Nucleus accumbens (tissue), 56 donors: Measurements from ENCODE around the gene GMPPA.

Source experiments
- DNase-seq, 56 donors: peaks; one replicate each; lab custom pipeline; 2025; lab: John Stamatoyannopoulos, UW

GMPPA gene

GRCh38 chr2:219515874-219516629 is 17.4 kb downstream of the GMPPA start:
- peak in 24 of 56 donors; percentile 6 to 73 (median 38) for DNase-seq

GRCh38 chr2:219516888-219517287 is 18.2 kb downstream of the GMPPA start:
- DNase-seq = peak in 1 of 56 donors; percentile 6

- no peak for DNase-seq
Measured at GRCh38 chr2:219517954-219518778, 19.5 kb downstream of the GMPPA start.

GRCh38 chr2:219519526-219519916 is 20.8 kb downstream of the GMPPA start:
- no peak for DNase-seq

- DNase-seq = no peak
Measured at GRCh38 chr2:219520079-219520478, 21.4 kb downstream of the GMPPA start.

DNA sequence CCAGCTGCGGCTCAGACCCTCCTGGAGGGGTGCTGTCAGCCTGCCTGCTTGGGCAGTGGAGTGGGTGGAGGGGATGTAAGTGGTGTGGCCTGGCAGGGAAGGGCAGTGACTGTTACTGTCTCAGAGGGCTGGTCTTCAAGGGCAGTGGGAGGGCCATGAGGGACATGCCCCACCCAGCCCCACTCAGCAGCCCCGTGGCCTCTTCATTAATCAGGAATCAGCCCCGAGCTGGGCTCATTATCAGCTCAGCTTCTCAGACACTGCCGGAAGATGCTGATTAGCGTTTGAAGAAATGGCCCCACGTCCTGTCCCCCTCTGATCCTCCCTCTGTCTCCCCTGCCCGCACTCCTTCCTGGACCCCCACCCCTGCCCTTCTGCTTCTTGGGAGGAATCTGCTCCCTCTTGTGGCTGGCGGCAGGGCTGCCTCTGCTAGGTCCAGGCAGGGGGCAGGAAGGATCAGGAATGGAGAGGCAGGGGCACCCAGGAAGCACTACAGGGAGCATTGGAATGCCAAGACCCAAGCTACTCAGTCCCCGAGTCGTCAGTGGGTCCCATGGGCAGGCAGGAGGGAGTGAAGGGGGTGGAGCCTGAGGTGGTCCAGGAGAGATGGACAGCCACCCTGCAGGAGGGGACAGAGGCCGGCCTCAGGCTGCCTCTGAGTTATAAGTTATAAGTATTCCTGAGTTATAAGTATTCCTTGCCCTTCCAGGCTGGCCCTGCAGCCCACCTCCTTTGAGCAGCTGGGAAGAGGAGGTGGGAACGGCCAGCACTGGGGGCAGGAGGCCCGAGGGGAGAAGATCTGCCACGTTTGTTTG is 22.6 kb downstream of the GMPPA start:
- peak in 10 of 56 donors; percentile 5 to 35 (median 19) for DNase-seq

DNA sequence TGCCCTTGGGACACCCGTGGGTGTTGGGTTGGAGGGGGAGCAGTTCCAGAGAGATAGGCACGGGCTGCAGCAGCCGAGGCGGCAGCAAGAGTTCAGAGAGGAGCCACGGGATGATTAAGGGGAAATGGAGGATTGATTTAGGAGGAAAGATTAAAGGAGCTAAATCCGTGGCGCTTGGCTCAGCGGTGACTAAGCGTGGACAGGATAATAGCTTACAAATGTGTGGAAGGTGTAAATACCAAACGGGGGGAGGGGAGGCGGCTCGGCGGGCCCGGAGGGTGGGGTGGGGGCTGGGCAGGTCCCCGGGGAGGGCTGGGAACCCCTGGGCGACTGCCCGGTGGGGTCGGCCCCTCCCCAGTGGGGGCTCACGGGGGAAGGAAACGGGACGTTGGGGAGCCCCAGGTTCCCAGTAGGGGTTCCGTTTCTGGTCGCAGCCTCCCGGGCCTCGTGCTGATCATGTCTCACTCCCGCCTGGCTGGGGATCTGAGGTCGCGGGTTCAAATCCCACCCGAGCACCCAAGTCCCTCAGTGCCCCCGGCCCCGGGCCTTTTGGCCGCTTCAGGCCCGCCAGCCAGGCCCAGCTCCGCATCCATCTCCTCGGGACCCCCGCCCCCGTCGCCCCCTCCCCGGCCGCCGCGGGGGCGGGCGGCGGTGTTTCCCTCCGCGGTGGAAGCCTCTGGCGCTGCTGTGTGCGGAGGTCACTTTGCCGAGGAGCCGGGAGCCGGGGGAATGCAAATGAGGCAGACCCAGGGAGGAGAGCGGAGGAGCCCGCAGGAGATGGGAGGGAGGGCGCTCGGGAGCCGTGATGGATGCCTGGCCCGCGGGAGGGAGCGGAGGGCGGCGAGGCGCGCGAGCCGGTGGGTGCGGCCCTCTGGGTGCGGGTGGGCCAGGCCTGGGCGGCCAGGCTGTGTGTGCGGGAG is 23.7 kb downstream of the GMPPA start:
- DNase-seq = peak in 11 of 56 donors; percentile 23 to 49 (median 27)

DNA sequence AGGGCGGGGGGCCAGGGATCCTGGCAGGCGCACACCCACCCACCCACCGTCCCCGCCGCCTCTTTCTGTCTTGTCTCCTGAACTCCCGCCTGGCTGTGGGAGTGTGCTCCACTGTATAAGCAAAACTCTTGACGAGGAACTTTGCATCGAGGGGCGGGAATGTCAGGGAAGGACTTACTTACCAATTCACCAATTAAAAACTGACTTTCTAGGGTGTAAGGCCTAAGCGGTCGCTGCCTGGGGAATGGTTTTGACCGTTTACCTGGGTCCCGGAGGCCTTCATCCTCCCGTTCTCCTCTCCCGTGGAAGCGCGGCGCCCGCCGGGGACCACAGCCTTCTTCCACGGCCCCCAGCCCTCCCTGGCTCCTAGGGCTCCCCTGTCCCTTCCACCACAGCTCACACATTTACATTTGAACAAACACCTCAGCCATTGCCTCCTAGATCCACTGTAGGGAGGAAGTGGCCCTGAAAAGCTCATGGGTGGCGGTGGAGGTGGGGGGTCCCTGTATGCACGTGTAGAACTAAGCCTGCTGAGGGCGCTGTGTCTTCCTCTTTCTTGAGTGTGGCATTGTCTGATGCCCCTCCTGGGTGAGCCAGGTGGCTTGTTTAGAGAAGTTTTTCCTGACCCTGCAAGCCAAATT is 24.5 kb downstream of the GMPPA start:
- peak in 2 of 56 donors; percentile 40 to 41 for DNase-seq

- no peak for DNase-seq
Measured at GRCh38 chr2:219524817-219525216, 26.1 kb downstream of the GMPPA start.

- DNase-seq = no peak
Measured at GRCh38 chr2:219525533-219526232, 27.0 kb downstream of the GMPPA start.

DNA sequence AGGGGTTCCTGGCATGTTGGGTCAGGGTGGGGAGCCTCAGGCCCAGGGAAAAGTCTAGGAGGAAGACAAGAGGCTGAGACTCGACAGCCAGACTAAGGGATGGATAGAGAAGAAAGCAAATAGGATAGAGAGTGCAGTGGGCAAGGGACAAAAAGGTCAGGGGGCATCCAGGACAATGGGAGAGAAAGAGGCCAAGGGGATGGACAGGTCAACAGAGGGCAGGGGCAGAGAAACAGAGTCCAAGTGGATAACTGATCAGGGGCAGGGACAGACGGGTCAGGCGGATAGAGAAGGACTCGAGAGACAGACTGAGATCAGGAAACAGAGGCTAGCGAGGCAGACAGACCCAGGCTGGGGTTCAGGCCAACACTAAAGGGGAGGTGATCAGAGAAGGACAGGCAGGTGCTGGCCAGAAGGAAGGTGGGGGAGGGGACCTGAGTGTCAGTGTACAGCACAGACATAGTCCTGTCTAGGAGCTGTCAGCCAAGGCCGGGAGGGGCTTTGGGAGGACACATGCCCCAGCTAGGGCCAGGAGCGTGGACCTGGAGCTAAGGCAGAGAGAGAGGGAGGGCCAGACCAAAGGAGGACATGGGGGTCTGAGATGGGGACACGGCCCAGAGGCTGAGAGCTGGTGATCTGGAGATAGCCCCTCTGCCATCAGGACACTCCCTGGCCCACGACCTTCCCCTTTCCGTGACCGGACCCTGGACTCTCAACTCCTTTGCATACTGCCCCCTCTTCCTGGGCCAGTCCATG is 27.8 kb downstream of the GMPPA start:
- DNase-seq = no peak

DNA sequence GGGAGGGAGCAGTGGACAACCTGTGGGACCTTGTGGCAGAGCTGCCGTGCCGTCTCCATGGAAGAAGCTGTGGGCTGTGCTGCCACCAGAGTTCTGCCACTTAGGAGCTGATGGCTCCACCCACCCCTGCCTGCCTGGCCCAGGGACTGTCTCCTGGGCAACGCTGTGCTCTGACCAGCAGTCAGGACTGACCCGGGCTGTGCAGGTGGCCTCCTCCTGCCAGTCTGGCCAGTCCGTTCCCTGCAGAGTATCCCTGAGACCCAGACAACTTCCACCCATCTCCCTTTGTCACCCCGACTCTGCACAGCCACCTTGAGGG is 28.3 kb downstream of the GMPPA start:
- peak in 1 of 56 donors; percentile 23 for DNase-seq

DNA sequence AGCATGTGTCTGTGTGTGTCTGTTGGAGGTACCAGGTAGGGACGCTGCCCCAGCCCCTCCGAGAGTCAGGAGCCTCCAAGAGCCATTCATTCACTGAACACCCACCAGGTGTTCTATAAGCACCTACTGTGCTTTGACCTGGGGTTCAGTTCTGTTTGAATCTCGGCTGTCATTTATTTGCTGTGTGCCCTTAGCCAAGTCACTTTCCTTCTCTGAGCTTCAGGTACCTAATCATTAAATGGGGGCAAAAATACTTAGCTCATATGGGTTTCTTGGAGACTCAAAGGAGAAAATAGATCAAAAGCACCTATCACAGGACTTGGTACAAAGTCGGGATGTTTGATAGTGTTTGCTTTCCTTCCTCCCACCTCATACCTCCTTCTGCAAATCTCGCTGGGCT is 28.8 kb downstream of the GMPPA start:
- no peak for DNase-seq

GRCh38 chr2:219530048-219530963 is 31.6 kb downstream of the GMPPA start:
- DNase-seq = peak; percentile 8 to 90 (median 75)

- DNase-seq = no peak
Measured at GRCh38 chr2:219531639-219532377, 33.1 kb downstream of the GMPPA start.

DNA sequence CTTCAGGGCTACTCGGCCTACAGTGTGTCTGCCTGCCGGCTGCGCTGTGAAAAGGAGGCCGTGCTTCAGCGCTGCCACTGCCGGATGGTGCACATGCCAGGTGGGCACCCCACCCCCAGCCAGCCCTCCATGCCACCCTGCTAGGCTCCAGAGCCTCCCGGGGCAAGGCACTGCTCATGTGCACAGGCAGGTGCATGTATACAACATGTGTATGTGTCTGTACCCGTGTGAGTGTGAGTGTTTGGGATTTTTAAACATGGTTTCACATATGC is 33.6 kb downstream of the GMPPA start:
- DNase-seq = no peak
